Mesendoderm (in vitro differentiated cells): Measurements from ENCODE around the gene MAD1L1.

Experiments used
- DNase-seq: peaks from one replicate; pipeline ENCODE4 v3.0.0; 2013
- H2AK5ac ChIP-seq: 2 replicates; pipeline ENCODE4 v1.6.1; 2013; ENCODE audit warnings: low read length, inconsistent platforms
- H2BK120ac ChIP-seq: 2 replicates; pipeline ENCODE4 v1.6.1; 2013; ENCODE audit warnings: low read depth, mild to moderate bottlenecking, low read length, moderate library complexity, mixed read lengths
- H2BK15ac ChIP-seq: replicated peaks from 2 replicates; pipeline ENCODE4 v1.6.1; 2013; ENCODE audit warnings: low read depth, mild to moderate bottlenecking, moderate library complexity
- H2BK5ac ChIP-seq: 2 replicates; pipeline ENCODE4 v1.6.1; 2013; ENCODE audit warnings: low read length, inconsistent platforms
- H3K18ac ChIP-seq: 2 replicates; pipeline ENCODE4 v1.6.1; 2013; ENCODE audit warnings: mild to moderate bottlenecking, low read length, mixed read lengths
- H3K23ac ChIP-seq: one replicate; pipeline ENCODE4 v1.6.1; 2013; ENCODE audit warnings: low read length
- H3K27ac ChIP-seq: 2 replicates; pipeline ENCODE4 v1.5.1; 2013; ENCODE audit warnings: low read depth, mild to moderate bottlenecking, inconsistent platforms, low read length, moderate library complexity
- H3K27me3 ChIP-seq: 2 replicates; pipeline ENCODE4 v1.6.1; 2013; ENCODE audit warnings: low read length, control low read depth, mild to moderate bottlenecking, inconsistent platforms; ENCODE audit not compliant: insufficient read depth, poor library complexity
- H3K36me3 ChIP-seq: 2 replicates; pipeline ENCODE4 v1.6.1; 2013; ENCODE audit warnings: low read length, inconsistent platforms; ENCODE audit not compliant: control insufficient read depth, insufficient read depth
- H3K4ac ChIP-seq: one replicate; pipeline ENCODE4 v1.6.1; 2013; ENCODE audit warnings: low read depth, mild to moderate bottlenecking, low read length, moderate library complexity
- H3K4me1 ChIP-seq: 2 replicates; pipeline ENCODE4 v1.6.1; 2013; ENCODE audit warnings: low read depth, low read length, inconsistent platforms; ENCODE audit not compliant: control insufficient read depth
- H3K4me2 ChIP-seq: 2 replicates; pipeline ENCODE4 v1.6.1; 2013; ENCODE audit warnings: low read length
- H3K4me3 ChIP-seq: 2 replicates; pipeline ENCODE4 v1.5.1; 2013; ENCODE audit warnings: mild to moderate bottlenecking, low read length
- H3K56ac ChIP-seq: one replicate; pipeline ENCODE4 v1.6.1; 2013; ENCODE audit warnings: low read length
- H3K79me1 ChIP-seq: 2 replicates; pipeline ENCODE4 v1.6.1; 2013; ENCODE audit warnings: low read length, inconsistent platforms
- H3K79me2 ChIP-seq: 2 replicates; pipeline ENCODE4 v1.6.1; 2013; ENCODE audit warnings: mild to moderate bottlenecking, low read length; ENCODE audit not compliant: control insufficient read depth, insufficient read depth
- H3K9ac ChIP-seq: 2 replicates; pipeline ENCODE4 v1.6.1; 2013; ENCODE audit warnings: low read length, inconsistent platforms
- H4K5ac ChIP-seq: one replicate; pipeline ENCODE4 v1.6.1; 2013; ENCODE audit warnings: low read length
- H4K8ac ChIP-seq: one replicate; pipeline ENCODE4 v1.6.1; 2013; ENCODE audit warnings: low read depth, mild to moderate bottlenecking, control low read depth, low read length, moderate library complexity
- WGBS: extraction: QIAGEN DNeasy Blood & Tissue Kit; methylation state at CpG from one replicate; pipeline ENCODE4 v1.1.7; 2013; ENCODE audit warnings: low lambda C conversion rate, missing lambda C conversion rate; ENCODE audit not compliant: insufficient coverage; ENCODE audit errors: extremely low coverage; 5-methylcytosine and 5-hydroxymethylcytosine counted together

The MAD1L1 gene

DNA sequence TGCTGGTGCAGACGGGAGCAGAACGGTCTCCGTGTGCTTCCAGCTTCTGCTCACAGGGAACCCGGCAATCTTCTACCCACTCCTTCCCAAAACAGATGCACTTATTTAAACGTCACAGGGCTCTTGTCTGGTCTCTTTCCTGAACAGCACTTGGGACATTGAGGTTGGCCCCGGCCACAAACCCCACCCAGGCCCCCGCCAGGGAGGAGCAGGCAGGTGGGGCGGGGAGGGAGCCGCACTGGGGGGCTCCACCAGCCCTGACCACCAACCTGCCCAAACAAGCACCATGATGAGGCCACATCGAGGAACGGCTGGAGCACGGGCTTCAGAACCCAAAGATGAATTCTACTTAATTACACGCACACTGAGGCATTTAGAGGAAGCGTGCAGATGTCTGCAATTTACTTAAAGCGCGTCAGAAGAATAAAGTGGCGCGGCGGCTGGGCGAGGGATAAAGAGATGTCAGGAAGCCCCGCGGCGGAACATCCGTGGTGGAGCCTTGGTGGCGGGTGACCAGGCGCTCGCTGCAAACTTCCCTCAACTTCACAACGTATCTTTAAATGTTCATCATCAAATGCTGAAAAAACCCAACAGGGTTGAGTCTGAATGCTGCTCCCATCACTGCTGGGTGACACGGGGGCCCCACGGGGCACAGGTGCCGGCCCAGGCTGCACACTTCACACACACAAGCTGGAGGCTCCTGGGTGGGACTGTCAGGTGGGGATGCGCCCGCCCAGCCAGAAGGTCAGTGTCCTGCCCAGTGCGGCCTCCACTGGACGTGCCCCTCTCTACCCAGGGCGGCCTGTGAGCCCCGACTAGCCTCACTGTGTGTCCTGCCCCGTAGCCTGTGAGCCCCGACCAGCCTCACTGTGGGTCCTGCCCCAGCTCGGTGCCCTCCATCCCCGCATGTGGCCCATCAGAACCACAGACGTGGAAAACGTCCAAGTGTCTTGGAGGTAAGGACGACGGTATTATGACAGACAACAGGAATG, 279.2 kb downstream of the MAD1L1 start:
- no peak for DNase-seq

DNA sequence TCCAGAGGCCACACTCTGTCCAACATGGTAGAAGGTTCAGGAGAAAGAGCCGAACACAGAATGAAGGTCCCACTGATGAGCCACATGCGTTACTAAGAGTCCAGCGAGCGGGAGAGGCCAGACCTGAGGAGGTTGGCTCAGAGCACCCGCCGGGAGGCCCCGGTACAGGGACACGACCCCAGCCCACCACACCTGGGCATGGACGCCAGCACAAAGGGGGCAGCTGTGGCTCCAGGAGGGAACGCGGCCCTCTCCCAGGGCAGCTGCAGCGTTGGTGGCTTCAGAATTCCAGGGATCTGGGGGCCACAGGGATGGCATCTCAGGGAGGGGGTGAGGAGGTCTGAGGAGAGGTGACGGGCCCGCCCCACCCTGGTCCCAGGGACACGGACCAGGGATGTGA, 280.0 kb downstream of the MAD1L1 start:
- Histone ChIP-seq H3K79me2 (no peaks in the 10 kb centered on the region), H2BK15ac (no peak overlapping the region), H3K4ac (no peak overlapping the region), H2AK5ac (no peak overlapping the region), H2BK120ac (no peak overlapping the region), H4K5ac (no peak overlapping the region), H3K18ac (no peak overlapping the region), H3K23ac (no peak overlapping the region), H3K9ac (no peak overlapping the region), H2BK5ac (no peak overlapping the region), H3K27me3 (no peaks in the 10 kb centered on the region), H3K4me2 (no peak overlapping the region), H4K8ac (no peak overlapping the region), H3K4me3 (no peak overlapping the region), H3K27ac (no peak overlapping the region), H3K79me1 (no peaks in the 10 kb centered on the region), H3K4me1 (no peaks in the 10 kb centered on the region), H3K56ac (no peak overlapping the region), H3K36me3 (no peaks in the 10 kb centered on the region)
- no CpG with 5 or more reads among the region's 15 CpGs for WGBS
- DNase-seq, result no peak

More for the DNA sequence above, 279.2 kb downstream of the MAD1L1 start:
- Histone ChIP-seq H3K27ac (no peak overlapping the region), H2AK5ac (no peak overlapping the region), H3K4me1 (no peaks in the 10 kb centered on the region), H4K5ac (no peak overlapping the region), H3K23ac (no peak overlapping the region), H3K56ac (no peak overlapping the region), H3K4me3 (no peak overlapping the region), H3K18ac (no peak overlapping the region), H3K36me3 (no peaks in the 10 kb centered on the region), H3K4ac (no peak overlapping the region), H3K79me1 (no peaks in the 10 kb centered on the region), H2BK15ac (no peak overlapping the region), H3K4me2 (no peak overlapping the region), H3K27me3 (no peaks in the 10 kb centered on the region), H3K79me2 (no peaks in the 10 kb centered on the region), H3K9ac (no peak overlapping the region), H4K8ac (no peak overlapping the region), H2BK5ac (no peak overlapping the region), H2BK120ac (no peak overlapping the region)
- WGBS, result no CpG with 5 or more reads among the region's 45 CpGs

DNA sequence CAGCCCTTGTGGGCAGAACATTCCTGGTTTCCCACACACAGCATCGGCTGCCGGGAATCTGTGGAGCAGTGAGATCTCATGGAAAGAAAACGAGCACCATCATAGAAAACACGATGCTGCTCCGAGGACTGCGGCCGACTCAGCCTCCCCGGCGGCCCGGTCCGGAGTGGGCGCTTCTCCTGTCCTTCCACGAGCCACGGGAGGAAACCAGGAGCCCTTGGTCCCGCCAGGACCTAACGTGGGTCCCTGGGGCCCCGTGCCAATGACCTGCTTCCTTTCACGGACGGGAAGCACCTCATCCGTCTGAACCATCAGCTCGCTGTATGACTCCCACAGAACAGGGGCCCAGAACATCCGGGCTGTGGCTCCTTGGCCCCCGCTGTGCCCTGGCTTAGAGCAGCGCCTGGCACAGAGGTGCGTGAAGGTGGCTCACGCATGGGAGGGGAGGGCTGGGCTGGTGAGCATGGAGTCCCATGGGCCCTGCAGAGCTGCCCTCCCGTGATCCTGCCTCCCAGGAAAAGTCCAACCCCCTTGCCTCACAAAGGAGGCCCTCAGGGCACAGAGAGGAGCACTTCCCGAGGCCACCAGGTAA, 280.5 kb downstream of the MAD1L1 start:
- no peak for DNase-seq
- no CpG with 5 or more reads among the region's 28 CpGs for WGBS

DNA sequence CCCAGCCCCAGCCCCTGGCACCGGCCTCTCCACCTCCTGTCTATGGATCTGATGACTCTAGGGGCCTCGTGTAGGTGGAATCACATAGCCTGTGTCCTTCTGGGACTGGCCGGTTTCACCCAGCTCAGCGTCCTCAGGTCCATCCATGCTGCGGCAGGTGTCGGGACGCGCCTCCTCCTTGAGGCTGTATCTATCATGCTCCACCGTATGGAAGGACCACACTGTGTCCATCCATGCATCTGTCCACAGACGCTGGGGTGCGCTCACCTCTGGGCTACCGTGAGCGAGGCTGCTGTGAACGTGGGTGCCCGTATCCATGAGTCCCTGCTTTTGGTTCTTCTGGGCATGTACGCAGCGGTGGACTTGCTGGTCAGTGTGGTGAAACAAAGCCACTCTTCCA, 281.1 kb downstream of the MAD1L1 start:
- Histone ChIP-seq H2AK5ac (no peak overlapping the region), H2BK15ac (no peak overlapping the region), H4K8ac (no peak overlapping the region), H3K79me2 (no peaks in the 10 kb centered on the region), H3K9ac (no peak overlapping the region), H3K4ac (no peak overlapping the region), H3K27ac (no peak overlapping the region), H3K27me3 (no peaks in the 10 kb centered on the region), H3K56ac (no peak overlapping the region), H3K4me3 (no peak overlapping the region), H3K18ac (no peak overlapping the region), H3K23ac (no peak overlapping the region), H2BK120ac (no peak overlapping the region), H3K4me1 (no peaks in the 10 kb centered on the region), H2BK5ac (no peak overlapping the region), H3K79me1 (no peaks in the 10 kb centered on the region), H4K5ac (no peak overlapping the region), H3K4me2 (no peak overlapping the region), H3K36me3 (no peaks in the 10 kb centered on the region)
- no CpG with 5 or more reads among the region's 17 CpGs for WGBS
- no peak for DNase-seq

More for the DNA sequence above, 280.5 kb downstream of the MAD1L1 start:
- H3K9ac ChIP-seq, result no peak overlapping the region
- no peak overlapping the region for H3K4ac ChIP-seq
- H3K27ac ChIP-seq, result no peak overlapping the region
- H4K5ac ChIP-seq, result no peak overlapping the region
- H3K23ac ChIP-seq, result no peak overlapping the region
- no peaks in the 10 kb centered on the region for H3K27me3 ChIP-seq
- H3K79me1 ChIP-seq, result no peaks in the 10 kb centered on the region
- no peak overlapping the region for H4K8ac ChIP-seq
- H2BK120ac ChIP-seq, result no peak overlapping the region
- H3K18ac ChIP-seq, result no peak overlapping the region
- no peaks in the 10 kb centered on the region for H3K4me1 ChIP-seq
- no peak overlapping the region for H3K4me3 ChIP-seq
- H3K79me2 ChIP-seq, result no peaks in the 10 kb centered on the region
- H2AK5ac ChIP-seq, result no peak overlapping the region
- H3K4me2 ChIP-seq, result no peak overlapping the region
- H2BK15ac ChIP-seq, result no peak overlapping the region
- no peaks in the 10 kb centered on the region for H3K36me3 ChIP-seq
- H2BK5ac ChIP-seq, result no peak overlapping the region
- H3K56ac ChIP-seq, result no peak overlapping the region

DNA sequence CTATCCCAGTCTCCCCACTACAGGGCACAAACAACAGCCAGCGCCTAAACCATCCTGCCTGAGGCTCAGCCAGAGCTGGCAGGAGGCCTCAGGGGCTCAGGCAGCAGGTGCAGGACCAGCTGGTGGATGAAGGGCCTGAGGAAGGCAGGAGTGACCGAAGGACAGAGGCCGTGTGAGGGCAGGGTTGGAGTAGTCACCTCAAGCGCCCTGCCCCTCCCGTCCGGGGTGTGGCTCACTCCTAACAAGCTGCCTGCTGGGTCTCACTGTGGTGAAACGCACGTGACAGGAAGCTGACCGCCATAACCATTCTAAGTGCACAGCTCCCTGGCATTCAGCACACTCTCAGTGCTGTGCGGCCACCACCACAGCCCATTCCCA, 281.6 kb downstream of the MAD1L1 start:
- Histone ChIP-seq H2BK120ac (no peak overlapping the region), H4K8ac (no peak overlapping the region), H2BK15ac (no peak overlapping the region), H3K4me3 (no peak overlapping the region), H3K9ac (no peak overlapping the region), H3K27me3 (no peaks in the 10 kb centered on the region), H3K4ac (no peak overlapping the region), H3K27ac (no peak overlapping the region), H3K23ac (no peak overlapping the region), H3K79me1 (no peaks in the 10 kb centered on the region), H3K79me2 (no peaks in the 10 kb centered on the region), H2AK5ac (no peak overlapping the region), H3K4me1 (no peaks in the 10 kb centered on the region), H2BK5ac (no peak overlapping the region), H4K5ac (no peak overlapping the region), H3K18ac (no peak overlapping the region), H3K4me2 (no peak overlapping the region), H3K36me3 (no peaks in the 10 kb centered on the region), H3K56ac (no peak overlapping the region)
- no peak for DNase-seq
- no CpG with 5 or more reads among the region's 10 CpGs for WGBS
